Measurements from ENCODE around the gene POLR2E.
A peak's percentile ranks its signal among the peaks of the same experiment; 100 is the strongest.

DNA sequence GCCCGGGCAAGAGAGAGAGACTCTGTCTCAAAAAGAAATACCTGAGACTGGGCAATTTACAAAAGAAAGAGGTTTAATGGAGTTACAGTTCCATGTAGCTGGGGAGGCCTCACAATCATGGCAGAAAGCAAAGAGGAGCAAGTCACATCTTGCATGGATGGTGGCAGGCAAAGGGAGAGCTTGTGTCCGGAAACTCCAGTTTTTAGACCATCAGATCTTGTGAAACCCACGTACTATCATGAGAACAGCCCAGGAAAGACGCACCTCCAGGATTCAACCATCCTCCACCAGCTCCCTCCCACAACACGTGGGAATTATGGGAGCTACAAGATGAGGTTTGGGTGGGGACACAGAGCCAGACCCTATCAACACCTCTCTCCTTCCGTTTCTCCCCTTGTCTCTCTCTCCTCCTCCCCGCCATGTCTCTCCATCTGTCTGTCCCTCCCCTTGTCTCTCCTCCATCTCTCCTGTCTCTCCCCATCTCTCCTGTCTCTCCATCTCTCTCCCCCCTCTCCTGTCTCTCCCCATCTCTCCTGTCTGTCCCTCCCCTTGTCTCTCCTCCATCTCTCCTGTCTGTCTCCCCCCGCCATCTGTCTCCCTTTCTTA lies 10.0 kb downstream of the POLR2E start:
- peak; percentile 28 for TF ChIP-seq POLR2A (IDR thresholded peaks at IDR 0.05; ENCODE audit: low read length)
- TF ChIP-seq GATA1 (IDR thresholded peaks at IDR 0.05; ENCODE audit: low read depth, low read length) = no peak
